GM06990 (cell line): Measurements from ENCODE around the gene CAGE1.

Experiments
- DNase-seq: peaks from one replicate; pipeline ENCODE4 v3.0.0-alpha.2; 2011; ENCODE audit not compliant: insufficient read length; ENCODE audit errors: extremely low read depth
- H3K27me3 ChIP-seq: replicated peaks from 2 replicates; pipeline ENCODE4 v1.6.0; 2011; ENCODE audit warnings: low read length; ENCODE audit not compliant: control insufficient read depth, insufficient read depth
- H3K36me3 ChIP-seq: 2 replicates; pipeline ENCODE4 v1.5.1; 2011; ENCODE audit warnings: low read length; ENCODE audit not compliant: control insufficient read depth, insufficient read depth
- H3K4me3 ChIP-seq: replicated peaks from 2 replicates; pipeline ENCODE4 v1.5.1; 2011; ENCODE audit warnings: low read depth, mild to moderate bottlenecking, control low read depth, low read length
- CTCF ChIP-seq: IDR thresholded peaks from 2 replicates; pipeline ENCODE4 v1.5.1; 2011; ENCODE audit warnings: low read length, control low read depth, mild to moderate bottlenecking, inconsistent platforms; ENCODE audit not compliant: insufficient read depth, poor library complexity, severe bottlenecking

Gene CAGE1

DNA sequence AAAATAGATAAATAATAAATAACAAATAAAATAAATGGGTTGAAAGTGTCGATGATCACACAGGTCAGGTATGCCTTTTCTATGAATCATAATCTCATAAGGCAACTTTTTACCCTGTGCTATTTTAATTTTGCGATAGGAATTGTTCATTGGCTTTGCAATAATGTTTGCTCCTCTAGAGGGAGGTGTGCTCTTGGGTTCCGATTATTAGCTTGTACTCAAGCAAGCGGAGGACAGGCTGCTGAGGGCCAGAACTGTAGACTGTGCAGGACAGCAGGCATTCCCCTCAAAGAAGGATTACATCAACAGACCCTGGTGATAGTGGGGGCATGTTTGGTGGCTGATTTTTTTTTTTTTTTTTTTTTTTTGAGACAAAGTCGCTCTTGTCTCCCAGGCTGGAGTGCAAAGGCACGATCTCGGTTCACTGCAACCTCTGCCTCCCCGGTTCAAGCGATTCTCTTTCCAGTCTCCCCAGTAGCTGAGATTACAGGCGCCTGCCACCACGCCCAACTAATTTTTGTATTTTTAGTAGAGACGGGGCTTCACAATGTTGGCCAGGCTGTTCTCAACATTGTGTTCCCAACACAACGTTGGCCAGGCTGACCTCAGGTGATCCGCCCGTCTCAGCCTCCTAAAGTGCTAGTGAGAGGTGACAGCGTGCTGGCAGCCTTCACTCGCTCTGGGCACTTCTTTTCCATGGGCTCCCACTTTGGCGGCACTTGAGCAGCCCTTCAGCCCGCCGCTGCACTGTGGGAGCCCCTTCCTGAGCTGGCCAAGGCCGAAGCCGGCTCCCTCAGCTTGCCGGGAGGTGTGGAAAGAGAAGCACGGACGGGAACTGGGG lies 35.6 kb upstream of the CAGE1 start:
- TF ChIP-seq CTCF = peak; percentile 38
- Histone ChIP-seq H3K36me3 (0 out of 2 replicates have a peak, but pooled peaks cover under 1% of the 10 kb centered on the region), H3K4me3 (no peak overlapping the region), H3K27me3 (no peaks in the 10 kb centered on the region)
- no peak for DNase-seq

DNA sequence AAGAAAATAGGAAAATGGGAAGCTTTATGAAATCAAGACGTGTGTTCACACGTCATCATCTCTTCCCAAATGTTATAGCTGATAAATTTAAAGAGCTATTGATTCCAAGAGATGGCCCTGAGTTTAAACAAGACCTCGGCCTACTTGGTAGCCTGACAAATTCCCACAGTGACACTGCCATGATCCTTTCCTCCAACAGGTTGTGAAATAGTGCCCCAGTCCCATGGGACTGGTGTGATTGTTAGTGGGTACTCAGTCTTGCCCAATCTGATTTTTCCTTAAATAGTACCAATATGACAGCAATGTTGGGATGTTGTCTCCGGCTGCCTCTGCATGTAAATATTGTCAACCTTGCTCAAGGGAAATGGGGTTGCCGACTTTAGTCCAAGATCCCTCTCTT lies 34.5 kb upstream of the CAGE1 start:
- TF ChIP-seq CTCF = no peak
- H3K4me3 ChIP-seq = no peak overlapping the region
- H3K27me3 ChIP-seq = no peaks in the 10 kb centered on the region
- peaks cover 2% of the 10 kb centered on the region; the same call in 1 of the 2 replicates for H3K36me3 ChIP-seq
- DNase-seq = no peak

GRCh38 chr6:7421066-7421465 lies 31.5 kb upstream of the CAGE1 start:
- Histone ChIP-seq H3K36me3 (peaks cover 4% of the 10 kb centered on the region; the same call in 1 of the 2 replicates), H3K27me3 (no peaks in the 10 kb centered on the region), H3K4me3 (no peak overlapping the region)
- no peak for TF ChIP-seq CTCF
- no peak for DNase-seq

GRCh38 chr6:7419065-7419464 lies 29.5 kb upstream of the CAGE1 start:
- H3K36me3 ChIP-seq = peaks cover 7% of the 10 kb centered on the region
- no peak for TF ChIP-seq CTCF

GRCh38 chr6:7418238-7418905 lies 28.8 kb upstream of the CAGE1 start:
- Histone ChIP-seq H3K27me3 (no peaks in the 10 kb centered on the region), H3K36me3 (peaks cover 7% of the 10 kb centered on the region), H3K4me3 (no peak overlapping the region)
- no peak for TF ChIP-seq CTCF
- DNase-seq = no peak

More at GRCh38 chr6:7419065-7419464, 29.5 kb upstream of the CAGE1 start:
- H3K4me3 ChIP-seq = no peak overlapping the region
- H3K27me3 ChIP-seq = no peaks in the 10 kb centered on the region
- DNase-seq = no peak
